Panc1 (cell line): ENCODE data around the gene GIGYF1. TPM values are rescaled to one million over a fixed set of nuclear protein-coding genes. Genes with fewer than 3 reads are reported as not detected.

Source experiments
- ATAC-seq: fragments of 200-7000 bp; cut with Tn5 transposase; 2 replicates; pipeline ENCODE4 v1.9.1; 2020; ENCODE audit warnings: mild to moderate bottlenecking, moderate library complexity
- BruUV-seq: library from RNA; stranded (reverse); fragments of 400-500 nt; replicated peaks from 2 replicates; lab custom pipeline; 2021; lab: Mats Ljungman, UMichigan
- CTCF ChIA-PET: fragments of 300-600 bp; sonication (Branson Sonifier 250); formaldehyde crosslinking; loops from one replicate; lab custom pipeline; 2022; ENCODE audit warnings: antibody characterized with exemption; lab: Charles Lee
- POLR2A ChIA-PET: fragments of 300-600 bp; sonication (Branson Sonifier 250); formaldehyde crosslinking; loops from one replicate; lab custom pipeline; 2022; ENCODE audit warnings: antibody characterized with exemption; lab: Charles Lee
- DNase-seq: peaks from one replicate; pipeline ENCODE4 v3.0.0-alpha.2; 2010; ENCODE audit warnings: low read depth, low spot score
- H3K27ac ChIP-seq: 2 replicates; pipeline ENCODE4 v1.5.1; 2011; ENCODE audit warnings: mild to moderate bottlenecking, low read length, inconsistent platforms
- H3K27me3 ChIP-seq: fragments of 200-500 bp; sonication (Bioruptor generic); 2 replicates; pipeline ENCODE4 v1.6.0; 2014; ENCODE audit warnings: low read length, inconsistent platforms; ENCODE audit not compliant: control insufficient read depth, insufficient read depth
- H3K36me3 ChIP-seq: fragments of 200-500 bp; sonication (Bioruptor generic); 2 replicates; pipeline ENCODE4 v1.5.1; 2014; ENCODE audit warnings: inconsistent platforms, mild to moderate bottlenecking, low read length, moderate library complexity; ENCODE audit not compliant: control insufficient read depth, insufficient read depth
- H3K4me1 ChIP-seq: 2 replicates; pipeline ENCODE4 v1.5.1; 2011; ENCODE audit warnings: inconsistent platforms, mild to moderate bottlenecking, low read length, moderate library complexity; ENCODE audit not compliant: control insufficient read depth, insufficient read depth
- H3K4me3 ChIP-seq, 2 experiments: 2 replicates each; pipeline ENCODE4 v1.5.1; 2011 to 2012; ENCODE audit warnings: low read depth in 2 of 2, low read length in 2 of 2, mild to moderate bottlenecking in 2 of 2, inconsistent platforms in 1 of 2, moderate library complexity in 1 of 2
- H3K9me3 ChIP-seq: fragments of 200-500 bp; sonication (Bioruptor generic); 2 replicates; pipeline ENCODE4 v1.5.1; 2014; ENCODE audit warnings: low read depth, mild to moderate bottlenecking, inconsistent platforms, low read length, moderate library complexity; ENCODE audit not compliant: control insufficient read depth, insufficient read depth
- CTCF ChIP-seq: fragments of 450-650 bp; IDR thresholded peaks from 2 replicates; pipeline ENCODE4 v1.5.1; 2017; ENCODE audit warnings: mild to moderate bottlenecking
- POLR2AphosphoS5 ChIP-seq: IDR thresholded peaks from 2 replicates; pipeline ENCODE4 v1.6.1; 2012; ENCODE audit warnings: mild to moderate bottlenecking, low read depth, low read length, moderate library complexity
- SIN3A ChIP-seq: IDR thresholded peaks from 2 replicates; pipeline ENCODE4 v1.6.1; 2012; ENCODE audit warnings: low read depth, mild to moderate bottlenecking, low read length, moderate library complexity, borderline replicate concordance; ENCODE audit not compliant: insufficient read depth
- TCF7L2 ChIP-seq: IDR thresholded peaks from 2 replicates; pipeline ENCODE4 v1.6.1; 2011; ENCODE audit warnings: mild to moderate bottlenecking, low read depth, low read length, inconsistent platforms
- in situ Hi-C: cut with HindIII; loops from 2 replicates; pipeline ENCODE4 v1.10.0; 2016; ENCODE audit warnings: low sequenced_read_pairs, low pct_unique_long_range_greater_than_20kb
- intact Hi-C: fragments of 100-400 bp; cut with micrococcal nuclease; formaldehyde crosslinking; loops from one replicate; pipeline ENCODE4 v1.10.0; 2022; ENCODE audit not compliant: unreplicated experiment
- total RNA-seq: library from RNA; stranded (reverse); gene quantifications from one replicate; pipeline ENCODE4 v1.2.1, GENCODE V29; 2021; ENCODE audit not compliant: unreplicated experiment
- TF ChIP-seq, protein P1 (sequence below), 2 experiments: IDR thresholded peaks; 2 replicates each; pipeline ENCODE4 v1.6.1; 2011 to 2012; ENCODE audit warnings: low read depth in 2 of 2, control low read depth in 1 of 2, low read length in 1 of 2, mild to moderate bottlenecking in 1 of 2, moderate library complexity in 1 of 2; ENCODE audit not compliant: insufficient read depth in 1 of 2

Gene GIGYF1
- total RNA-seq, 1 experiment from 2014 or later, result 52.6 TPM

DNA sequence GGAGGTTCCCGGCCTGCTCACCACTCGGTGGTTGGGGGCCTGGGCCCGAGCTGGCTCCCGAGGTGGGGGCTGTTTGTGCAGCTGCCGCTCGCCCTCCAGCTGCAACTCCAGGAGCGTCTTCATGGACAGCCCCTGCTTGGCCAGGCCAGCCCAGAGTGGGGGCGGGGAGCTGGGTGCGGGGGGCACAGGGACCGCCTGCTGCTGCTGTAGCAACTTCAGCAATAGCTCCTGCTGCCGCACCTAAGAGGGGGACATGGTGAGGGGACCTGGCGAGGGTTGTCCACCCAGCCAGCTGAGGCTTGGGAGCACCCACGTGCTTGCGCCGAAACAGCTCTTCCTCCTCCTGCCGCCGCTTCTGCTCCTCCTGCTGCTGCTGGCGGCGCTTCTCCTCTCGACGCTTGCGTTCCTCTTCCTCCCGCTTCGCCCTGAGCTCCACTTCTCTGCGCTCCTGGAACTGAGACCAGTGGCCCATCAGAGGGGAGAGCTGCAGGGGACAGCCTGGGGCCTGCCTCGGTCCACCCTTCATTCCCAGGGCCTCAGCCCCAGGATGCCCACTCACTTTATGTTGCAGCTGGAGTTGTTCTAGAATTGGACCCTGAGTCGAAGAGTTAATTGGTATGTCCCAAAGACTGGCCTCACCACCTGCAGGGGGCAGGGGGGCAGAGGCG, 10.9 kb downstream of the GIGYF1 start:
- H3K9me3 ChIP-seq, result no peaks in the 10 kb centered on the region
- H3K27me3 ChIP-seq, result no peaks in the 10 kb centered on the region
- H3K4me1 ChIP-seq, result peaks cover 43% of the 10 kb centered on the region
- no TSS peak for BruUV-seq
- DNase-seq, result no peak
- H3K4me3 ChIP-seq, result no peak overlapping the region
- no peak for ATAC-seq
- CTCF ChIA-PET, result interaction anchor here (0.6 kb wide), 1 partner anchor 214 kb away, joined by 6 read pairs; no protein-coding TSS in a partner anchor
- no peak overlapping the region for H3K27ac ChIP-seq
- H3K36me3 ChIP-seq, result no peaks in the 10 kb centered on the region
- intact Hi-C loops (loop anchor here (10.0 kb wide), 1 partner anchor 48 kb away; no protein-coding TSS in a partner anchor), in situ Hi-C loops (no loop called here)
- POLR2A ChIA-PET, result interaction anchor here (0.6 to 0.7 kb wide), 4 partner anchors 20 to 99 kb away, joined by 3 to 18 read pairs (median 4); no protein-coding TSS in a partner anchor
- no peak for TF ChIP-seq SIN3A
- TF ChIP-seq CTCF, result no peak
- no peak for TF ChIP-seq POLR2AphosphoS5

GRCh38 chr7:100682228-100682741, 11.8 kb downstream of the GIGYF1 start:
- CTCF ChIA-PET, result interaction anchor here (0.6 to 1.2 kb wide), 2 partner anchors 10 to 213 kb away, joined by 5 to 6 read pairs; no protein-coding TSS in a partner anchor
- no peak overlapping the region for H3K27ac ChIP-seq
- no peak for DNase-seq
- in situ Hi-C loops, result no loop called here
- H3K4me1 ChIP-seq, result peaks cover 51% of the 10 kb centered on the region
- no peaks in the 10 kb centered on the region for H3K9me3 ChIP-seq
- no TSS peak for BruUV-seq
- no peaks in the 10 kb centered on the region; the same call in 1 of the 2 replicates for H3K36me3 ChIP-seq
- H3K27me3 ChIP-seq, result no peaks in the 10 kb centered on the region
- intact Hi-C loops, result loop anchor here (10.0 kb wide), 1 partner anchor 47 kb away; no protein-coding TSS in a partner anchor
- no peak overlapping the region for H3K4me3 ChIP-seq
- POLR2A ChIA-PET, result no interaction called here
- peak; percentile 13; the same call in 1 of the 2 replicates for ATAC-seq
- TF ChIP-seq TCF7L2 (no peak), CTCF (no peak), POLR2AphosphoS5 (no peak), SIN3A (no peak)
- TF ChIP-seq, protein P1, sequence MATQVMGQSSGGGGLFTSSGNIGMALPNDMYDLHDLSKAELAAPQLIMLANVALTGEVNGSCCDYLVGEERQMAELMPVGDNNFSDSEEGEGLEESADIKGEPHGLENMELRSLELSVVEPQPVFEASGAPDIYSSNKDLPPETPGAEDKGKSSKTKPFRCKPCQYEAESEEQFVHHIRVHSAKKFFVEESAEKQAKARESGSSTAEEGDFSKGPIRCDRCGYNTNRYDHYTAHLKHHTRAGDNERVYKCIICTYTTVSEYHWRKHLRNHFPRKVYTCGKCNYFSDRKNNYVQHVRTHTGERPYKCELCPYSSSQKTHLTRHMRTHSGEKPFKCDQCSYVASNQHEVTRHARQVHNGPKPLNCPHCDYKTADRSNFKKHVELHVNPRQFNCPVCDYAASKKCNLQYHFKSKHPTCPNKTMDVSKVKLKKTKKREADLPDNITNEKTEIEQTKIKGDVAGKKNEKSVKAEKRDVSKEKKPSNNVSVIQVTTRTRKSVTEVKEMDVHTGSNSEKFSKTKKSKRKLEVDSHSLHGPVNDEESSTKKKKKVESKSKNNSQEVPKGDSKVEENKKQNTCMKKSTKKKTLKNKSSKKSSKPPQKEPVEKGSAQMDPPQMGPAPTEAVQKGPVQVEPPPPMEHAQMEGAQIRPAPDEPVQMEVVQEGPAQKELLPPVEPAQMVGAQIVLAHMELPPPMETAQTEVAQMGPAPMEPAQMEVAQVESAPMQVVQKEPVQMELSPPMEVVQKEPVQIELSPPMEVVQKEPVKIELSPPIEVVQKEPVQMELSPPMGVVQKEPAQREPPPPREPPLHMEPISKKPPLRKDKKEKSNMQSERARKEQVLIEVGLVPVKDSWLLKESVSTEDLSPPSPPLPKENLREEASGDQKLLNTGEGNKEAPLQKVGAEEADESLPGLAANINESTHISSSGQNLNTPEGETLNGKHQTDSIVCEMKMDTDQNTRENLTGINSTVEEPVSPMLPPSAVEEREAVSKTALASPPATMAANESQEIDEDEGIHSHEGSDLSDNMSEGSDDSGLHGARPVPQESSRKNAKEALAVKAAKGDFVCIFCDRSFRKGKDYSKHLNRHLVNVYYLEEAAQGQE (IDR thresholded peaks at IDR 0.05; ENCODE audit: insufficient read depth in 1 of 2, low read depth in 2 of 2, low read length in 1 of 2), result no peak
